Psoas muscle (tissue), 8 donors: ENCODE measurements around the gene POLR1D. TPM values are rescaled to one million over a fixed set of nuclear protein-coding genes. Genes with fewer than 3 reads are reported as not detected.

ENCODE experiments used
- ATAC-seq, 4 donors: fragments of 200-7000 bp; cut with Tn5 transposase; one replicate each; pipeline ENCODE4 v1.9.1; 2020; ENCODE audit warnings: moderate library complexity in 3 of 4, mild to moderate bottlenecking in 2 of 4
- DNase-seq, 2 donors: peaks; one replicate each; pipeline ENCODE4 v3.0.0-alpha.2; 2020
- H3K27ac ChIP-seq: fragments of 200-600 bp; one replicate; pipeline ENCODE4 v1.8.0; 2022
- H3K27me3 ChIP-seq, 3 donors: fragments of 200-600 bp in 1 of 3; one replicate each; pipeline versions ENCODE4 v1.6.1 to v1.8.0; 2013 to 2022; ENCODE audit warnings: low read length in 2 of 3, mild to moderate bottlenecking in 2 of 3, moderate library complexity in 1 of 3; ENCODE audit not compliant: insufficient read depth in 3 of 3
- H3K36me3 ChIP-seq, 2 donors: fragments of 200-600 bp in 1 of 2; one replicate each; pipeline versions ENCODE4 v1.6.1 to v1.8.0; 2013 to 2022; ENCODE audit warnings: low read depth in 1 of 2, mild to moderate bottlenecking in 1 of 2, moderate library complexity in 1 of 2; ENCODE audit not compliant: insufficient read depth in 1 of 2
- H3K4me1 ChIP-seq: fragments of 200-600 bp; one replicate; pipeline ENCODE4 v1.8.0; 2022
- H3K4me3 ChIP-seq: fragments of 200-600 bp; one replicate; pipeline ENCODE4 v1.8.0; 2022; ENCODE audit warnings: mild to moderate bottlenecking
- H3K9me3 ChIP-seq: fragments of 200-600 bp; one replicate; pipeline ENCODE4 v1.8.0; 2022
- WGBS, 3 donors: extraction: QIAGEN DNeasy Blood & Tissue Kit; methylation state at CpG; one replicate each; pipeline versions ENCODE4 v1.1.6 to v1.1.7; 2013; 5-methylcytosine and 5-hydroxymethylcytosine counted together
- intact Hi-C, 2 donors: fragments of 100-400 bp; cut with DNase I; formaldehyde crosslinking; loops; one replicate each; pipeline versions ENCODE4 v1.11.0 to v1.14.2; 2022
- polyA plus RNA-seq, 3 donors: library from polyadenylated mRNA; stranded (reverse); fragments of 200-250 nt; gene quantifications; one replicate each; pipeline ENCODE4 v1.2.3, GENCODE V29; 2013
- total RNA-seq, 4 donors: library from RNA; stranded (reverse); fragmentation: NEBNext Ultra II Directional in 2 of 4; extraction: Animal tissue kit (Norgen Biotek cat#: 25700) in 2 of 4; gene quantifications; one replicate each; pipeline versions ENCODE4 v1.2.1 to v1.2.4, GENCODE V29; 2021 to 2023
- TF ChIP-seq, protein P1 (sequence below): fragments of 200-600 bp; IDR thresholded peaks from one replicate; pipeline ENCODE4 v1.8.0; 2022; ENCODE audit warnings: antibody characterized with exemption
- donor health status: healthy with polysubstance abuse.
- donor health status: DM: no; HTN: no; CAD: no; lungs with moderate emphysema.
- donor health status: Bipolar disorder and iron deficiency.
- donor health status: healthy.
- donor health status: DM: yes; HTN: yes; CAD: no.
- donor health status: DM: no; HTN: no; CAD: no.
- donor health status: DM: no; HTN: no; CAD: no.
- donor health status: DM: yes; HTN: yes; CAD: no.

The POLR1D gene
- total and polyA plus RNA-seq, 7 donors: 92.5 to 205 (median 113) TPM

- no peak for ATAC-seq
- Histone ChIP-seq H3K27me3 (no peaks in the 10 kb centered on the region), H3K4me1 (no peaks in the 10 kb centered on the region), H3K27ac (no peak overlapping the region), H3K9me3 (peaks cover 4% of the 10 kb centered on the region), H3K36me3 (no peaks in the 10 kb centered on the region), H3K4me3 (no peak overlapping the region)
- intact Hi-C loops: no loop called here
- no peak for DNase-seq
- TF ChIP-seq, protein P1, sequence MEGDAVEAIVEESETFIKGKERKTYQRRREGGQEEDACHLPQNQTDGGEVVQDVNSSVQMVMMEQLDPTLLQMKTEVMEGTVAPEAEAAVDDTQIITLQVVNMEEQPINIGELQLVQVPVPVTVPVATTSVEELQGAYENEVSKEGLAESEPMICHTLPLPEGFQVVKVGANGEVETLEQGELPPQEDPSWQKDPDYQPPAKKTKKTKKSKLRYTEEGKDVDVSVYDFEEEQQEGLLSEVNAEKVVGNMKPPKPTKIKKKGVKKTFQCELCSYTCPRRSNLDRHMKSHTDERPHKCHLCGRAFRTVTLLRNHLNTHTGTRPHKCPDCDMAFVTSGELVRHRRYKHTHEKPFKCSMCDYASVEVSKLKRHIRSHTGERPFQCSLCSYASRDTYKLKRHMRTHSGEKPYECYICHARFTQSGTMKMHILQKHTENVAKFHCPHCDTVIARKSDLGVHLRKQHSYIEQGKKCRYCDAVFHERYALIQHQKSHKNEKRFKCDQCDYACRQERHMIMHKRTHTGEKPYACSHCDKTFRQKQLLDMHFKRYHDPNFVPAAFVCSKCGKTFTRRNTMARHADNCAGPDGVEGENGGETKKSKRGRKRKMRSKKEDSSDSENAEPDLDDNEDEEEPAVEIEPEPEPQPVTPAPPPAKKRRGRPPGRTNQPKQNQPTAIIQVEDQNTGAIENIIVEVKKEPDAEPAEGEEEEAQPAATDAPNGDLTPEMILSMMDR: no peak
Measured at GRCh38 chr13:27592865-27593264, 28.8 kb upstream of the POLR1D start.

DNA sequence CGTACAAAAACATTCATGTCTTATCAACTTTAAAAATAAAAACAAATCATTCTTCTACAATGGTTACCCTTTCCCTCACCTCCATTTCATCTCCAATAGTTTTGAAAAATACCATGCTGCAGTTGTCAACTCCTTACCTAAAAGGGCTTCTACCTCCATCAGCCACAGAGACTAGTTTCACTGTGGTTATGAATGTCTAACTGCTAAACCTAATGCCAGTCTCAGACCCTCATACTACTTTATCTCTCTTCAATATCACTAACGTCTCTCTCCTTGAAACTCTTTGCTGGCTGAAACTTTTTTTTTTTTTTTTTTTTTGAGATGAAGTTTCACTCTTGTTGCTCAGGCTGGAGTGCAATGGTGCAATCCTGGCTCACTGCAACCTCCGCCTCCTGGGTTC is 28.4 kb upstream of the POLR1D start:
- 81 to 86% (median 81%) methylated on average over 3 of the region's 3 CpGs for WGBS, 3 donors
- Histone ChIP-seq H3K4me1 (peaks cover 2% of the 10 kb centered on the region), H3K36me3 (no peaks in the 10 kb centered on the region), H3K27ac (no peak overlapping the region), H3K4me3 (no peak overlapping the region), H3K9me3 (peaks cover 2% of the 10 kb centered on the region), H3K27me3 (no peaks in the 10 kb centered on the region)
- ATAC-seq (no peak), DNase-seq (no peak)
- intact Hi-C loops: no loop called here
- TF ChIP-seq, protein P1: no peak

DNA sequence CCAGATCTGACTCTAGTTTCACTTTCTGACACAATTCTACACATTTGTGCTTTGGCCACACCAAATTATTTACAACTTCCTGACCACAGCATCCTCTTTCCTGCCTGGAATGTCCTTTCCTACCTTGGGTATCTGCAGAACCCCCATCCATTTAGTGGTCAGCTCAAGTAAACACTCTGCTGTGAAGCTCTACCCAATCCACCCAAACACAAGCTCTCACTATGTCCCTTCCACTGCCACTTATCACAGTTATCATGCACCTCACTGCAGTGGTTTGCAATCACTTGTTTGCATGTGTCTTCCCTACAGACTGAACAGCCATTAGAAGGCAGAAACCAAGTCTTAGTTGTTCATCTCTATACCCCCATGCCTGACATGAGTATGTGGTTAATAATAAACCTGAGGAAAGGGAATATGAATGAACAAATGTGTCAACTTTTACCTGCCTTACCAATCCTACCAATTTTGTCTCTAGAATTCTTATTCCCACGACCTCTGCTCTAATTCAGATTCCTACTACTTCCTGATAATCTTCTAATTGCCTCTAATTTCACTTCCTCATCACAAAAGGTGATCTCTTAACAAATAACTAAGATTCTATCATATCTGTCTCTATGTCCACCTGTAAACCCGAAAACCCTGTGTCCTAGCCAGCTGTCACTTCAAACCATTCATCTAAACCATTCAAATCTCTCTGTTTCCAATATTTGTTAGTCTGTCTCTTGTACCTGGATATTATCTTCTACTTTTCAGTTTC is 26.5 kb upstream of the POLR1D start:
- H3K4me3 ChIP-seq: no peak overlapping the region
- DNase-seq (no peak), ATAC-seq (no peak)
- H3K9me3 ChIP-seq: no peaks in the 10 kb centered on the region
- no peak overlapping the region for H3K27ac ChIP-seq
- no peaks in the 10 kb centered on the region for H3K27me3 ChIP-seq
- 85 to 97% (median 95%) methylated on average over 2 of the region's 2 CpGs for WGBS, 3 donors
- H3K4me1 ChIP-seq: peaks cover 20% of the 10 kb centered on the region
- TF ChIP-seq, protein P1: no peak
- intact Hi-C loops: no loop called here
- no peaks in the 10 kb centered on the region for H3K36me3 ChIP-seq

GRCh38 chr13:27599096-27599495 is 22.6 kb upstream of the POLR1D start:
- no peaks in the 10 kb centered on the region for H3K9me3 ChIP-seq
- H3K36me3 ChIP-seq: no peaks in the 10 kb centered on the region
- no peak overlapping the region for H3K4me3 ChIP-seq
- TF ChIP-seq, protein P1: no peak
- no peak overlapping the region for H3K27ac ChIP-seq
- H3K4me1 ChIP-seq: peaks cover 24% of the 10 kb centered on the region
- no peaks in the 10 kb centered on the region for H3K27me3 ChIP-seq
- intact Hi-C loops: no loop called here
- no peak for ATAC-seq
- no peak for DNase-seq
